Right atrium auricular region (tissue), 2 donors: ENCODE results near the gene SETBP1. TPM values are rescaled to one million over a fixed set of nuclear protein-coding genes. Genes with fewer than 3 reads are reported as not detected.

Source experiments
- DNase-seq: peaks from one replicate; pipeline ENCODE4 v3.0.0-alpha.2; 2019; ENCODE audit warnings: low spot score
- H3K27ac ChIP-seq, 2 donors: fragments of 200-600 bp; sonication (generic); 1 replicate in 1 of 2; 2 replicates in 1 of 2; pipeline ENCODE4 v1.5.1; 2016 to 2019
- H3K27me3 ChIP-seq, 2 donors: fragments of 200-600 bp; sonication (generic); one replicate each; pipeline versions ENCODE4 v1.5.1 to v1.6.0; 2017 to 2019
- H3K36me3 ChIP-seq: fragments of 200-600 bp; sonication (generic); one replicate; pipeline ENCODE4 v1.5.1; 2016
- H3K4me1 ChIP-seq, 2 donors: fragments of 200-600 bp; sonication (generic); one replicate each; pipeline versions ENCODE4 v1.5.1 to v1.6.0; 2017 to 2019
- H3K4me3 ChIP-seq, 2 donors: fragments of 200-600 bp; sonication (generic); 1 replicate in 1 of 2; 2 replicates in 1 of 2; pipeline ENCODE4 v1.5.1; 2017 to 2019; ENCODE audit warnings: mild to moderate bottlenecking in 1 of 2, moderate library complexity in 1 of 2
- H3K9me3 ChIP-seq, 2 donors: fragments of 200-600 bp; sonication (generic); one replicate each; pipeline ENCODE4 v1.5.1; 2019
- CTCF ChIP-seq, 2 donors: fragments of 200-600 bp; sonication (generic); IDR thresholded peaks; one replicate each; pipeline ENCODE4 v1.5.1; 2019; ENCODE audit warnings: antibody characterized with exemption in 2 of 2
- total RNA-seq, 2 donors: library from RNA; depleted of rRNA; stranded (reverse); fragments of >200 nt; gene quantifications; one replicate each; pipeline ENCODE4 v1.1.0, GENCODE V29; 2016

Gene SETBP1
- total RNA-seq, 2 donors from 2014 or later = 7.8 to 13.4 TPM

DNA sequence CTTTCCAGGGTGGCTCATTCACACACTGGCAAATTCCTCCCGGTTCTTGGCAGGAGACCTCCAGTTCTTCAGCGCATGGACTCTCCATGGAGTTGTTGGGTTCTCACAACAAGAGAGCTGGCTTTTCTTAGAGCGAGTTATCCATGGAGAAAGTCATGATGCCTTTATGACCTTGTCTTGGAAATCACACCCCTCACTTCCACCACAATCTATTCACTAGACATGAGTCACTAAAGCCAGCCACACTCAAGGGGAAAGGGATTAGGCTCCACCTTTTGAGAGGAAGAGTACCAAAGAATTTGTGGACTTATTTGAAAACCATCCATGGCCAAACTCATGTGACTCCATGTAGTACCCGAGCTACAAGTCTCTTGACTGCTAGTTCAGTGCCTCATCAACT, 160.5 kb downstream of the SETBP1 start:
- no peaks in the 10 kb centered on the region for H3K27me3 ChIP-seq
- no peak overlapping the region for H3K4me3 ChIP-seq
- no peak overlapping the region for H3K27ac ChIP-seq
- no peak for TF ChIP-seq CTCF (IDR thresholded peaks at IDR 0.05)
- H3K4me1 ChIP-seq = peaks cover 0 to 25% of the 10 kb centered on the region in 2 donors
- DNase-seq = no peak
- H3K9me3 ChIP-seq = no peaks in the 10 kb centered on the region
- no peaks in the 10 kb centered on the region for H3K36me3 ChIP-seq

- H3K9me3 ChIP-seq = no peaks in the 10 kb centered on the region
- peaks cover 0 to 25% of the 10 kb centered on the region in 2 donors for H3K4me1 ChIP-seq
- no peaks in the 10 kb centered on the region for H3K36me3 ChIP-seq
- no peak for DNase-seq
- no peak overlapping the region for H3K27ac ChIP-seq
- H3K4me3 ChIP-seq = no peak overlapping the region
- H3K27me3 ChIP-seq = no peaks in the 10 kb centered on the region
- no peak for TF ChIP-seq CTCF (IDR thresholded peaks at IDR 0.05)
Measured at GRCh38 chr18:44841752-44842587, 161.3 kb downstream of the SETBP1 start.

DNA sequence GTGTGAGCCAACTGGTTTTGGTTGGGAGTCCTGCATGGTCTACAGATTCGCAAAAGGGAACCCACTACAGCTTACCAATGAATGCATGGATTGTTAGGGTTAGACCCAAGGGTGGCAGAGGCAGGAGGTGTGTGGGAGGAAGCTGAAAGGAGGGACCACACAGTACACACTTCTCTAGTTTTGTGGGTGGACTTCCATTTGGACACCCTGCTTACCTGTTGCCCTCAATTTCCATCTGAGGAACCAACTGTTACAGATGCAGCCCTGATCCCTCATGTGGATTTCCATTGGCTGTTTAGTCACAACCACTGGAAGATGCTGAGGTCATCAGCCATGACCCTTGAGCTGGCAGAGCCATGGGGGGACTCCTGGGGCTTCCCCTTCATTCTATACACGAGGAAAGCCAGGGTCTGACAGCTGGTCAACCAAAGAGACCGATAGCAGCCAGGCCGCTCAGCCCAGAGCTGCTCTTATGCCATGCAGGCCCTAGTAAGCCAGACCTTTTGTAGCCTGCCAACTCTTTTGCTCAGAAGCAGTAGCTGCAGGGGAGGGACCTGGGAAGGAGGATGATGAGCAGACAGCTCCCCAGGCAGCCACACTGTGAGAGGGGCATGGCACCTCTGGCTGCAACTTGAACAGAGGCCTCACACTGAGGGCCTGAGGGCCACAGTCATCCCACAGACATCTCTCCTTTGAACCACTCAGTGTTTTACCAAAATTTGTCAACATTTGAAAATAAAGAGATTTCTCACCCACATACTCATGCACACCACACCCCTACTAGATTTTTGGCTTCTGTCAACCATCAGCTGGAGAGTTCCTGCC, 162.1 kb downstream of the SETBP1 start:
- H3K27ac ChIP-seq = no peak overlapping the region
- peaks cover 0 to 25% of the 10 kb centered on the region in 2 donors for H3K4me1 ChIP-seq
- no peak for TF ChIP-seq CTCF (IDR thresholded peaks at IDR 0.05)
- H3K4me3 ChIP-seq = no peak overlapping the region
- DNase-seq = no peak
- H3K36me3 ChIP-seq = no peaks in the 10 kb centered on the region
- no peaks in the 10 kb centered on the region for H3K9me3 ChIP-seq
- no peaks in the 10 kb centered on the region for H3K27me3 ChIP-seq

DNA sequence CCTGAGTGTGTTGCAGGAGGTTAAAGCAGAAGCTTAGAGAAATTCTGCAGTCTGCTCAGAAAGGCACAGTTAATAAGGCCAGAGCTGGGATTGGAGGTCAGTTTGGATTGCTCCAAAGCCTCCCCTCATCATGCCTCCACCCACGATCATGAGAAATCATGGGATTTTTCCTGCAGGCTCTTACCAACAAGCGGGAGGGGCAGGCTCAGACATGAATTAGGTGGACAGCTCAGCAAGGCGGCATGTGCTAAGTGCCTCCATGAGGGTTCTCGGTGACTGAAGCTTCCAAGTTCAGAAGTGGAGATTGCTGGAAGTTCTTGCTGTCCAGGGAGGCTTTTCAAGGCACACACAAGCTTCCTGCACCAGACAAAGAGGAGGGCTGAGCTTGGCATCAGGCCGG, 163.8 kb downstream of the SETBP1 start:
- H3K4me1 ChIP-seq = peaks cover 0 to 19% of the 10 kb centered on the region in 2 donors
- TF ChIP-seq CTCF (IDR thresholded peaks at IDR 0.05) = no peak
- no peaks in the 10 kb centered on the region for H3K27me3 ChIP-seq
- H3K9me3 ChIP-seq = no peaks in the 10 kb centered on the region
- no peak overlapping the region for H3K27ac ChIP-seq
- H3K36me3 ChIP-seq = no peaks in the 10 kb centered on the region
- H3K4me3 ChIP-seq = no peak overlapping the region
- DNase-seq = no peak

DNA sequence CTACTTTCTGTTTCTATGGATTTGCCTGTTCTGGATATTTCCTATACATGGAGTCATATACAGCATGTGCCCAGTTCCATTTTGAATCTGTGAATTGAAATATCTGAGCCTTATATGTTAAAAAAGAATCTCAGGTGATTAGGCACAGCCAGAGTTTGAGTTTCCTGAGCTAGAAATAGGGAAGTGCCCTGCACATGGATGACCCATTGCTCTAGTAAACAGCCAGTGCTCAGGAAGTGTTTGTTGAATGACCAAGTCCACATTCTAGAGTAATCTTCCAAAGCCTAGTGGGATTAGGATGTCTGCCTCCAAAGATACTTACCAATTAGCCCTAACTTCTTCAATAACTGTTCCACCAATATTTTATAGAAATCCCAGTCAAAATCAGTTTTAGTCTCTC, 165.8 kb downstream of the SETBP1 start:
- H3K36me3 ChIP-seq = no peaks in the 10 kb centered on the region
- H3K4me3 ChIP-seq = no peak overlapping the region
- H3K27ac ChIP-seq = no peak overlapping the region
- H3K27me3 ChIP-seq = no peaks in the 10 kb centered on the region
- H3K4me1 ChIP-seq = peaks cover 0 to 12% of the 10 kb centered on the region in 2 donors
- DNase-seq = no peak
- TF ChIP-seq CTCF (IDR thresholded peaks at IDR 0.05) = no peak
- H3K9me3 ChIP-seq = no peaks in the 10 kb centered on the region
